DND-41 (cell line): Measurements from ENCODE around the gene UBE3A.

Experiments used
- ATAC-seq: fragments of 200-7000 bp; cut with Tn5 transposase; 3 replicates; pipeline ENCODE4 v1.9.1; 2021; ENCODE audit warnings: low read depth; ENCODE audit not compliant: insufficient read depth
- DNase-seq: peaks from one replicate; pipeline ENCODE4 v3.0.0-alpha.2; 2020
- H2AFZ ChIP-seq: 2 replicates; pipeline ENCODE4 v1.6.0; 2012; ENCODE audit warnings: low read depth, low read length
- H3K27ac ChIP-seq: 2 replicates; pipeline ENCODE4 v1.5.1; 2012; ENCODE audit warnings: low read length, inconsistent platforms
- H3K27me3 ChIP-seq: fragments of 200-600 bp; sonication (generic); 2 replicates; pipeline ENCODE4 v1.6.0; 2012; ENCODE audit warnings: low read length, mild to moderate bottlenecking, inconsistent platforms; ENCODE audit not compliant: insufficient read depth, poor library complexity
- H3K36me3 ChIP-seq: 2 replicates; pipeline ENCODE4 v1.5.1; 2012; ENCODE audit warnings: low read length, inconsistent platforms; ENCODE audit not compliant: insufficient read depth
- H3K4me1 ChIP-seq: 2 replicates; pipeline ENCODE4 v1.5.1; 2012; ENCODE audit warnings: mild to moderate bottlenecking, low read length; ENCODE audit not compliant: insufficient read depth
- H3K4me2 ChIP-seq: 2 replicates; pipeline ENCODE4 v1.6.0; 2012; ENCODE audit warnings: mild to moderate bottlenecking, moderate library complexity, low read length, inconsistent platforms; ENCODE audit not compliant: insufficient read depth
- H3K4me3 ChIP-seq, 2 experiments: fragments of 200-600 bp in 1 of 2; shearing (Covaris generic) in 1 of 2; 2 replicates each; pipeline ENCODE4 v1.5.1; 2012 to 2016; ENCODE audit warnings: inconsistent platforms in 2 of 2, low read length in 2 of 2, mild to moderate bottlenecking in 2 of 2, low read depth in 1 of 2, moderate library complexity in 1 of 2
- H3K79me2 ChIP-seq: 2 replicates; pipeline ENCODE4 v1.6.0; 2012; ENCODE audit warnings: low read length, inconsistent platforms; ENCODE audit not compliant: insufficient read depth
- H3K9ac ChIP-seq: 2 replicates; pipeline ENCODE4 v1.6.0; 2012; ENCODE audit warnings: low read depth, mild to moderate bottlenecking, inconsistent platforms, low read length, moderate library complexity
- H3K9me3 ChIP-seq: 2 replicates; pipeline ENCODE4 v1.5.1; 2012; ENCODE audit warnings: low read length, moderate library complexity, mild to moderate bottlenecking, inconsistent platforms; ENCODE audit not compliant: insufficient read depth, severe bottlenecking
- H4K20me1 ChIP-seq: 2 replicates; pipeline ENCODE4 v1.6.0; 2012; ENCODE audit warnings: low read length; ENCODE audit not compliant: insufficient read depth
- CTCF ChIP-seq: IDR thresholded peaks from 2 replicates; pipeline ENCODE4 v1.5.1; 2012; ENCODE audit warnings: borderline replicate concordance, low read length, moderate library complexity, mild to moderate bottlenecking; ENCODE audit not compliant: poor library complexity, severe bottlenecking; ENCODE audit errors: extremely low read depth
- EZH2 ChIP-seq: IDR thresholded peaks from 3 replicates; pipeline ENCODE4 v1.6.1; 2012; ENCODE audit warnings: borderline replicate concordance, low read depth, mild to moderate bottlenecking, moderate library complexity, low read length, inconsistent platforms; ENCODE audit not compliant: severe bottlenecking

The UBE3A gene

GRCh38 chr15:25374143-25374542 lies 64.7 kb downstream of the UBE3A start:
- H4K20me1 ChIP-seq: peaks cover 14% of the 10 kb centered on the region; the same call in 1 of the 2 replicates
- no peak overlapping the region for H3K4me2 ChIP-seq
- no peaks in the 10 kb centered on the region for H3K9me3 ChIP-seq
- H2AFZ ChIP-seq: no peak overlapping the region
- peaks cover 79% of the 10 kb centered on the region for H3K79me2 ChIP-seq
- ATAC-seq: no peak
- no peaks in the 10 kb centered on the region for H3K4me1 ChIP-seq
- H3K27ac ChIP-seq: no peak overlapping the region
- TF ChIP-seq EZH2 (no peak), CTCF (no peak)
- no peaks in the 10 kb centered on the region for H3K27me3 ChIP-seq
- H3K9ac ChIP-seq: no peak overlapping the region
- no peak overlapping the region for H3K4me3 ChIP-seq
- peaks cover 74% of the 10 kb centered on the region for H3K36me3 ChIP-seq
- no peak for DNase-seq

GRCh38 chr15:25372298-25372697 lies 66.5 kb downstream of the UBE3A start:
- Histone ChIP-seq H3K4me3 (no peak overlapping the region), H3K4me1 (no peaks in the 10 kb centered on the region), H3K79me2 (peaks cover 78% of the 10 kb centered on the region), H3K4me2 (no peak overlapping the region), H3K9me3 (no peaks in the 10 kb centered on the region), H3K36me3 (peaks cover 79% of the 10 kb centered on the region), H3K27ac (no peak overlapping the region), H2AFZ (no peak overlapping the region), H3K27me3 (no peaks in the 10 kb centered on the region), H3K9ac (no peak overlapping the region), H4K20me1 (peaks cover 9% of the 10 kb centered on the region; the same call in 1 of the 2 replicates)
- ATAC-seq: no peak
- TF ChIP-seq CTCF (no peak), EZH2 (no peak)
- no peak for DNase-seq

- ATAC-seq (no peak), DNase-seq (no peak)
- Histone ChIP-seq H3K9me3 (no peaks in the 10 kb centered on the region), H3K27ac (no peak overlapping the region), H2AFZ (no peak overlapping the region), H3K36me3 (peaks cover 64% of the 10 kb centered on the region), H3K27me3 (no peaks in the 10 kb centered on the region), H3K4me1 (no peaks in the 10 kb centered on the region; the same call in 1 of the 2 replicates), H3K4me3 (no peak overlapping the region), H3K9ac (no peak overlapping the region), H3K4me2 (no peak overlapping the region), H3K79me2 (peaks cover 62% of the 10 kb centered on the region), H4K20me1 (no peaks in the 10 kb centered on the region)
- TF ChIP-seq CTCF: no peak
- TF ChIP-seq EZH2: no peak
Measured at GRCh38 chr15:25368850-25369249, 70.0 kb downstream of the UBE3A start.

- no peak overlapping the region for H3K4me3 ChIP-seq
- DNase-seq: no peak
- TF ChIP-seq EZH2 (no peak), CTCF (no peak)
- no peak for ATAC-seq
- peaks cover 49% of the 10 kb centered on the region for H3K36me3 ChIP-seq
- no peak overlapping the region for H3K4me2 ChIP-seq
- peaks cover 57% of the 10 kb centered on the region for H3K79me2 ChIP-seq
- H3K9me3 ChIP-seq: no peaks in the 10 kb centered on the region
- H3K9ac ChIP-seq: no peak overlapping the region
- H3K27me3 ChIP-seq: no peaks in the 10 kb centered on the region
- H3K27ac ChIP-seq: no peak overlapping the region
- H3K4me1 ChIP-seq: no peaks in the 10 kb centered on the region; the same call in 1 of the 2 replicates
- no peaks in the 10 kb centered on the region for H4K20me1 ChIP-seq
- H2AFZ ChIP-seq: no peak overlapping the region
Measured at GRCh38 chr15:25366058-25366457, 72.8 kb downstream of the UBE3A start.
